SK-N-SH treated with all-trans-retinoic acid at 6 μM for 48 hours (cell line): Measurements from ENCODE around the gene TBCEL.

Experiments used
- ATAC-seq: fragments of 200-7000 bp; cut with Tn5 transposase; 3 replicates; pipeline ENCODE4 v1.9.1; 2020; ENCODE audit warnings: mild to moderate bottlenecking, moderate library complexity
- ARNTL ChIP-seq: fragments of 450-650 bp; formaldehyde crosslinking; IDR thresholded peaks from 2 replicates; pipeline ENCODE4 v1.5.0; 2020; ENCODE audit warnings: low read depth, mild to moderate bottlenecking, moderate library complexity, borderline replicate concordance
- BACH2 ChIP-seq: fragments of 250-450 bp; sonication (Bioruptor Pico); IDR thresholded peaks from 2 replicates; pipeline ENCODE4 v1.9.0; 2021; ENCODE audit warnings: mild to moderate bottlenecking, borderline replicate concordance
- CSDC2 ChIP-seq: fragments of 250-450 bp; sonication (Bioruptor Pico); IDR thresholded peaks from 2 replicates; pipeline ENCODE4 v1.5.0; 2020; ENCODE audit warnings: mild to moderate bottlenecking, moderate library complexity
- ESRRG ChIP-seq: fragments of 250-450 bp; sonication (Bioruptor Pico); IDR thresholded peaks from 2 replicates; pipeline ENCODE4 v1.6.1; 2021; ENCODE audit warnings: mild to moderate bottlenecking
- GLIS3 ChIP-seq: fragments of 250-450 bp; sonication (Bioruptor Pico); IDR thresholded peaks from 2 replicates; pipeline ENCODE4 v1.5.0; 2020; ENCODE audit warnings: mild to moderate bottlenecking, moderate library complexity
- ISL1 ChIP-seq: fragments of 250-450 bp; sonication (Bioruptor Pico); IDR thresholded peaks from 2 replicates; pipeline ENCODE4 v2.1.2; 2022; ENCODE audit warnings: mild to moderate bottlenecking, moderate library complexity
- OSR1 ChIP-seq: fragments of 250-450 bp; sonication (Bioruptor Pico); IDR thresholded peaks from 2 replicates; pipeline ENCODE4 v1.8.0; 2022; ENCODE audit warnings: moderate library complexity, mild to moderate bottlenecking, inconsistent platforms
- PPARA ChIP-seq: fragments of 250-450 bp; sonication (Bioruptor Pico); IDR thresholded peaks from 2 replicates; pipeline ENCODE4 v1.5.0; 2020; ENCODE audit warnings: mild to moderate bottlenecking, borderline replicate concordance
- RARB ChIP-seq: fragments of 250-450 bp; sonication (Bioruptor Pico); IDR thresholded peaks from 2 replicates; pipeline ENCODE4 v1.8.0; 2021; ENCODE audit warnings: mild to moderate bottlenecking, moderate library complexity
- SNAI2 ChIP-seq: fragments of 250-450 bp; sonication (Bioruptor Pico); IDR thresholded peaks from 2 replicates; pipeline ENCODE4 v1.5.0; 2020; ENCODE audit warnings: mild to moderate bottlenecking, moderate library complexity
- TCF4 ChIP-seq: fragments of 250-450 bp; sonication (Bioruptor Pico); IDR thresholded peaks from 2 replicates; pipeline ENCODE4 v1.8.0; 2021; ENCODE audit warnings: mild to moderate bottlenecking, moderate library complexity, borderline replicate concordance
- TOX ChIP-seq: fragments of 250-450 bp; sonication (Bioruptor Pico); IDR thresholded peaks from 2 replicates; pipeline ENCODE4 v1.8.0; 2021; ENCODE audit warnings: mild to moderate bottlenecking, moderate library complexity, borderline replicate concordance
- ZC3H10 ChIP-seq: fragments of 250-450 bp; sonication (Bioruptor Pico); IDR thresholded peaks from 2 replicates; pipeline ENCODE4 v1.5.1; 2021; ENCODE audit warnings: mild to moderate bottlenecking, moderate library complexity
- ZFP3 ChIP-seq: fragments of 250-450 bp; sonication (Bioruptor Pico); IDR thresholded peaks from 2 replicates; pipeline ENCODE4 v1.5.0; 2020; ENCODE audit warnings: mild to moderate bottlenecking, moderate library complexity
- ZFP30 ChIP-seq: fragments of 450-650 bp; formaldehyde crosslinking; IDR thresholded peaks from 2 replicates; pipeline ENCODE4 v1.5.0; 2022; ENCODE audit warnings: mild to moderate bottlenecking, moderate library complexity
- ZNF565 ChIP-seq: fragments of 450-650 bp; formaldehyde crosslinking; conservative IDR thresholded peaks from 2 replicates; pipeline ENCODE4 v1.5.0; 2020; ENCODE audit warnings: low read depth, mild to moderate bottlenecking, moderate library complexity
- ZNF70 ChIP-seq: fragments of 450-650 bp; formaldehyde crosslinking; IDR thresholded peaks from 2 replicates; pipeline ENCODE4 v1.5.0; 2020; ENCODE audit warnings: mild to moderate bottlenecking, moderate library complexity
- ZNF8 ChIP-seq: fragments of 450-650 bp; formaldehyde crosslinking; IDR thresholded peaks from 2 replicates; pipeline ENCODE4 v1.5.0; 2020; ENCODE audit warnings: mild to moderate bottlenecking, moderate library complexity
- TF ChIP-seq, protein P1 (sequence below): fragments of 250-450 bp; sonication (Bioruptor Pico); IDR thresholded peaks from 2 replicates; pipeline ENCODE4 v1.8.0; 2020; ENCODE audit warnings: mild to moderate bottlenecking, moderate library complexity, borderline replicate concordance
- TF ChIP-seq, protein P2 (sequence below): fragments of 250-450 bp; sonication (Bioruptor Pico); IDR thresholded peaks from 2 replicates; pipeline ENCODE4 v1.5.1; 2020; ENCODE audit warnings: low read depth, mild to moderate bottlenecking, moderate library complexity
- TF ChIP-seq, protein P3 (sequence below): fragments of 250-450 bp; sonication (Bioruptor Pico); IDR thresholded peaks from 2 replicates; pipeline ENCODE4 v1.5.1; 2021; ENCODE audit warnings: mild to moderate bottlenecking, moderate library complexity
- TF ChIP-seq, protein P4 (sequence below): fragments of 250-450 bp; sonication (Bioruptor Pico); IDR thresholded peaks from 2 replicates; pipeline ENCODE4 v1.5.0; 2020; ENCODE audit warnings: mild to moderate bottlenecking, moderate library complexity
- TF ChIP-seq, protein P5 (sequence below): fragments of 250-450 bp; sonication (Bioruptor Pico); IDR thresholded peaks from 2 replicates; pipeline ENCODE4 v1.8.0; 2021; ENCODE audit warnings: low read depth, mild to moderate bottlenecking, moderate library complexity, borderline replicate concordance

TBCEL gene

DNA sequence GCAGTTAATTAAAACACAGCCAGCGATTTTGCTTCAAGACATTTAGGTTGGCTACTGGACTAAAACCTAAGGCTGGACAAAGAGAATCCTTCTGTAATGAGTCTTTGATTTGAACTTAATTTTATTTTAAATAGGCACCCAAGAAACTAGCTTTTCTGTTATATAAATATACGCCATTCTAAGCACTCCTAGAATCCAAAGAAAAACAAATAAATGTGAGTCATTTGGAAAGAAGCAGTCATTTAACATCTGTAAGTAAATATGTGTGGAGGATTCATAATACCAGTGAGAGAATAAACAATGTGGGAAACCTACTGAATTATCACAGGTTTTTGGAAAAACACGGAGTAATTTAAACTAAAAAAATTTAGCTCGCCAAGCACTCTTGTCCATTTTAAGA, 76.0 kb downstream of the TBCEL start:
- ATAC-seq: no peak
- TF ChIP-seq ZNF8: no peak
- TF ChIP-seq CSDC2 (CRISPR knock-in tag): no peak
- TF ChIP-seq PPARA (CRISPR knock-in tag): no peak
- TF ChIP-seq, protein P1, sequence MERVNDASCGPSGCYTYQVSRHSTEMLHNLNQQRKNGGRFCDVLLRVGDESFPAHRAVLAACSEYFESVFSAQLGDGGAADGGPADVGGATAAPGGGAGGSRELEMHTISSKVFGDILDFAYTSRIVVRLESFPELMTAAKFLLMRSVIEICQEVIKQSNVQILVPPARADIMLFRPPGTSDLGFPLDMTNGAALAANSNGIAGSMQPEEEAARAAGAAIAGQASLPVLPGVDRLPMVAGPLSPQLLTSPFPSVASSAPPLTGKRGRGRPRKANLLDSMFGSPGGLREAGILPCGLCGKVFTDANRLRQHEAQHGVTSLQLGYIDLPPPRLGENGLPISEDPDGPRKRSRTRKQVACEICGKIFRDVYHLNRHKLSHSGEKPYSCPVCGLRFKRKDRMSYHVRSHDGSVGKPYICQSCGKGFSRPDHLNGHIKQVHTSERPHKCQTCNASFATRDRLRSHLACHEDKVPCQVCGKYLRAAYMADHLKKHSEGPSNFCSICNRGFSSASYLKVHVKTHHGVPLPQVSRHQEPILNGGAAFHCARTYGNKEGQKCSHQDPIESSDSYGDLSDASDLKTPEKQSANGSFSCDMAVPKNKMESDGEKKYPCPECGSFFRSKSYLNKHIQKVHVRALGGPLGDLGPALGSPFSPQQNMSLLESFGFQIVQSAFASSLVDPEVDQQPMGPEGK (CRISPR knock-in tag): no peak
- TF ChIP-seq BACH2: no peak
- TF ChIP-seq ESRRG (CRISPR knock-in tag): no peak
- TF ChIP-seq ZC3H10: no peak
- TF ChIP-seq, protein P2, sequence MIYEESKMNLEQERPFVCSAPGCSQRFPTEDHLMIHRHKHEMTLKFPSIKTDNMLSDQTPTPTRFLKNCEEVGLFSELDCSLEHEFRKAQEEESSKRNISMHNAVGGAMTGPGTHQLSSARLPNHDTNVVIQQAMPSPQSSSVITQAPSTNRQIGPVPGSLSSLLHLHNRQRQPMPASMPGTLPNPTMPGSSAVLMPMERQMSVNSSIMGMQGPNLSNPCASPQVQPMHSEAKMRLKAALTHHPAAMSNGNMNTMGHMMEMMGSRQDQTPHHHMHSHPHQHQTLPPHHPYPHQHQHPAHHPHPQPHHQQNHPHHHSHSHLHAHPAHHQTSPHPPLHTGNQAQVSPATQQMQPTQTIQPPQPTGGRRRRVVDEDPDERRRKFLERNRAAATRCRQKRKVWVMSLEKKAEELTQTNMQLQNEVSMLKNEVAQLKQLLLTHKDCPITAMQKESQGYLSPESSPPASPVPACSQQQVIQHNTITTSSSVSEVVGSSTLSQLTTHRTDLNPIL (CRISPR knock-in tag): no peak
- TF ChIP-seq, protein P3, sequence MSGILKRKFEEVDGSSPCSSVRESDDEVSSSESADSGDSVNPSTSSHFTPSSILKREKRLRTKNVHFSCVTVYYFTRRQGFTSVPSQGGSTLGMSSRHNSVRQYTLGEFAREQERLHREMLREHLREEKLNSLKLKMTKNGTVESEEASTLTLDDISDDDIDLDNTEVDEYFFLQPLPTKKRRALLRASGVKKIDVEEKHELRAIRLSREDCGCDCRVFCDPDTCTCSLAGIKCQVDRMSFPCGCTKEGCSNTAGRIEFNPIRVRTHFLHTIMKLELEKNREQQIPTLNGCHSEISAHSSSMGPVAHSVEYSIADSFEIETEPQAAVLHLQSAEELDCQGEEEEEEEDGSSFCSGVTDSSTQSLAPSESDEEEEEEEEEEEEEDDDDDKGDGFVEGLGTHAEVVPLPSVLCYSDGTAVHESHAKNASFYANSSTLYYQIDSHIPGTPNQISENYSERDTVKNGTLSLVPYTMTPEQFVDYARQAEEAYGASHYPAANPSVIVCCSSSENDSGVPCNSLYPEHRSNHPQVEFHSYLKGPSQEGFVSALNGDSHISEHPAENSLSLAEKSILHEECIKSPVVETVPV: no peak
- no peak for TF ChIP-seq ISL1 (CRISPR knock-in tag)
- TF ChIP-seq RARB: no peak
- TF ChIP-seq TOX (CRISPR knock-in tag): no peak
- no peak for TF ChIP-seq TCF4
- TF ChIP-seq ZFP30 (CRISPR knock-in tag): no peak
- TF ChIP-seq, protein P4, sequence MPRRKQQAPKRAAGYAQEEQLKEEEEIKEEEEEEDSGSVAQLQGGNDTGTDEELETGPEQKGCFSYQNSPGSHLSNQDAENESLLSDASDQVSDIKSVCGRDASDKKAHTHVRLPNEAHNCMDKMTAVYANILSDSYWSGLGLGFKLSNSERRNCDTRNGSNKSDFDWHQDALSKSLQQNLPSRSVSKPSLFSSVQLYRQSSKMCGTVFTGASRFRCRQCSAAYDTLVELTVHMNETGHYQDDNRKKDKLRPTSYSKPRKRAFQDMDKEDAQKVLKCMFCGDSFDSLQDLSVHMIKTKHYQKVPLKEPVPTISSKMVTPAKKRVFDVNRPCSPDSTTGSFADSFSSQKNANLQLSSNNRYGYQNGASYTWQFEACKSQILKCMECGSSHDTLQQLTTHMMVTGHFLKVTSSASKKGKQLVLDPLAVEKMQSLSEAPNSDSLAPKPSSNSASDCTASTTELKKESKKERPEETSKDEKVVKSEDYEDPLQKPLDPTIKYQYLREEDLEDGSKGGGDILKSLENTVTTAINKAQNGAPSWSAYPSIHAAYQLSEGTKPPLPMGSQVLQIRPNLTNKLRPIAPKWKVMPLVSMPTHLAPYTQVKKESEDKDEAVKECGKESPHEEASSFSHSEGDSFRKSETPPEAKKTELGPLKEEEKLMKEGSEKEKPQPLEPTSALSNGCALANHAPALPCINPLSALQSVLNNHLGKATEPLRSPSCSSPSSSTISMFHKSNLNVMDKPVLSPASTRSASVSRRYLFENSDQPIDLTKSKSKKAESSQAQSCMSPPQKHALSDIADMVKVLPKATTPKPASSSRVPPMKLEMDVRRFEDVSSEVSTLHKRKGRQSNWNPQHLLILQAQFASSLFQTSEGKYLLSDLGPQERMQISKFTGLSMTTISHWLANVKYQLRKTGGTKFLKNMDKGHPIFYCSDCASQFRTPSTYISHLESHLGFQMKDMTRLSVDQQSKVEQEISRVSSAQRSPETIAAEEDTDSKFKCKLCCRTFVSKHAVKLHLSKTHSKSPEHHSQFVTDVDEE (CRISPR knock-in tag): no peak
- no peak for TF ChIP-seq SNAI2 (CRISPR knock-in tag)
- no peak for TF ChIP-seq ZFP3 (CRISPR knock-in tag)
- no peak for TF ChIP-seq GLIS3 (CRISPR knock-in tag)
- no peak for TF ChIP-seq ZNF70 (CRISPR knock-in tag)

DNA sequence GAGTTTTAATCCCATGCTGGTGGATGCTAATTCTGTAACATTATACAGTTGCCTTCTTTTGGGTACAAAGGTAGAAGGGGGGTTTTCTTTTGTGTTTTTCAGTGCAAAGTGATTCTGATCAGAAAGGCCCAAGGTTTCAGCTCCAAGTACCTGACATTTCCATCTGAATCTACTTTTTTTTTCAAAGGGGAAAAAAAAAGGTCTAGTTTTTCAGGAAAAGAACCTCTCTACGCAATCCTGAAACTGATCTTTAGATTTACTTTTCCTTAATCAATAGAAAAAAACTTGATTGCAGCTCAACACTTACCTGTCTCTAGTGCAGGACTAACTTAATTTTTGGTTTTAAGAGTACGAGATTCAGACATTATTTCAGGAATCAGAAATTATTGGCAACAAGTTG, 77.0 kb downstream of the TBCEL start, which contains the start of gene TECTA:
Gene TECTA (plus strand): TSS at position 301 of the 400 bp plus-strand sequence. CDS start 1,423 bp downstream, outside the sequence.
- no peak for ATAC-seq
- TF ChIP-seq, protein P1 (CRISPR knock-in tag): no peak
- no peak for TF ChIP-seq ZC3H10
- no peak for TF ChIP-seq TOX (CRISPR knock-in tag)
- TF ChIP-seq, protein P3: no peak
- no peak for TF ChIP-seq OSR1 (CRISPR knock-in tag)
- TF ChIP-seq ZNF70 (CRISPR knock-in tag): no peak
- TF ChIP-seq, protein P5, sequence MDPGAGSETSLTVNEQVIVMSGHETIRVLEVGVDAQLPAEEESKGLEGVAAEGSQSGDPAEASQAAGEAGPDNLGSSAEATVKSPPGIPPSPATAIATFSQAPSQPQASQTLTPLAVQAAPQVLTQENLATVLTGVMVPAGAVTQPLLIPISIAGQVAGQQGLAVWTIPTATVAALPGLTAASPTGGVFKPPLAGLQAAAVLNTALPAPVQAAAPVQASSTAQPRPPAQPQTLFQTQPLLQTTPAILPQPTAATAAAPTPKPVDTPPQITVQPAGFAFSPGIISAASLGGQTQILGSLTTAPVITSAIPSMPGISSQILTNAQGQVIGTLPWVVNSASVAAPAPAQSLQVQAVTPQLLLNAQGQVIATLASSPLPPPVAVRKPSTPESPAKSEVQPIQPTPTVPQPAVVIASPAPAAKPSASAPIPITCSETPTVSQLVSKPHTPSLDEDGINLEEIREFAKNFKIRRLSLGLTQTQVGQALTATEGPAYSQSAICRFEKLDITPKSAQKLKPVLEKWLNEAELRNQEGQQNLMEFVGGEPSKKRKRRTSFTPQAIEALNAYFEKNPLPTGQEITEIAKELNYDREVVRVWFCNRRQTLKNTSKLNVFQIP (CRISPR knock-in tag): no peak
- TF ChIP-seq RARB: no peak
- TF ChIP-seq ZNF8: no peak
- no peak for TF ChIP-seq ZFP30 (CRISPR knock-in tag)
- no peak for TF ChIP-seq ARNTL (CRISPR knock-in tag)
- no peak for TF ChIP-seq ZNF565 (CRISPR knock-in tag)
- TF ChIP-seq TCF4: no peak
- TF ChIP-seq, protein P2 (CRISPR knock-in tag): no peak
- TF ChIP-seq SNAI2 (CRISPR knock-in tag): no peak
- TF ChIP-seq PPARA (CRISPR knock-in tag): no peak
- no peak for TF ChIP-seq ISL1 (CRISPR knock-in tag)
